ENCODE measurements around the gene STPG2.
A peak's percentile ranks its signal among the peaks of the same experiment; 100 is the strongest.

GRCh38 chr4:98092833-98093439 is 50.3 kb downstream of the STPG2 start:
- TF ChIP-seq CTCF (IDR thresholded peaks at IDR 0.05) = peak in 4 of 6 experiments; percentile 16 to 29 (median 20)
- no peak for TF ChIP-seq POLR2A (IDR thresholded peaks at IDR 0.05)
